ENCODE results near the gene A3GALT2.

GRCh38 chr1:33342041-33342723 is 21.3 kb upstream of the A3GALT2 start:
- TF ChIP-seq CTCF (conservative IDR thresholded peaks at IDR 0.05) (no peak), ZFX (IDR thresholded peaks at IDR 0.05) (no peak)
